HepG2 (cell line): ENCODE data around the gene GPR42. TPM values are rescaled to one million over a fixed set of nuclear protein-coding genes. Genes with fewer than 3 reads are reported as not detected.
A peak's percentile ranks its signal among the peaks of the same experiment; 100 is the strongest.

Source experiments
- BRD4 ChIP-seq: sonication (generic); formaldehyde crosslinking; IDR thresholded peaks from 2 replicates; pipeline ENCODE4 v1.4.0; 2020; ENCODE audit warnings: missing genetic modification reagents
- HDAC1 ChIP-seq: sonication (generic); formaldehyde crosslinking; IDR thresholded peaks from 2 replicates; pipeline ENCODE4 v1.5.1; 2020; ENCODE audit warnings: mild to moderate bottlenecking, missing genetic modification reagents
- HNRNPK ChIP-seq: fragments of 200-400 bp; formaldehyde crosslinking; IDR thresholded peaks from 2 replicates; pipeline ENCODE4 v1.6.1; 2018; ENCODE audit warnings: low read length, low read depth, moderate library complexity, mild to moderate bottlenecking; ENCODE audit not compliant: poor library complexity, severe bottlenecking
- MED13 ChIP-seq: sonication (generic); formaldehyde crosslinking; IDR thresholded peaks from 2 replicates; pipeline ENCODE4 v1.5.0; 2020; ENCODE audit warnings: missing genetic modification reagents
- MTF1 ChIP-seq: sonication (generic); formaldehyde crosslinking; IDR thresholded peaks from 2 replicates; pipeline ENCODE4 v1.5.0; 2020; ENCODE audit warnings: missing genetic modification reagents
- NCOA1 ChIP-seq: sonication (generic); formaldehyde crosslinking; IDR thresholded peaks from 2 replicates; pipeline ENCODE4 v1.9.0; 2021; ENCODE audit warnings: missing genetic modification reagents
- NFE2L2 ChIP-seq: fragments of 150-350 bp; IDR thresholded peaks from 2 replicates; pipeline ENCODE4 v1.6.1; 2014; ENCODE audit warnings: low read length
- NFIC ChIP-seq: IDR thresholded peaks from 2 replicates; pipeline ENCODE4 v1.6.1; 2012; ENCODE audit warnings: mild to moderate bottlenecking, low read length, inconsistent platforms
- NR1H2 ChIP-seq: sonication (generic); formaldehyde crosslinking; IDR thresholded peaks from 2 replicates; pipeline ENCODE4 v1.8.1; 2022; ENCODE audit warnings: low read depth, missing genetic modification reagents, borderline replicate concordance
- PHB2 ChIP-seq: fragments of 450-650 bp; IDR thresholded peaks from 2 replicates; pipeline ENCODE4 v1.6.1; 2018; ENCODE audit not compliant: partially characterized antibody
- POLR2A ChIP-seq, 2 experiments: IDR thresholded peaks; 2 replicates each; pipeline ENCODE4 v1.6.1; 2011; ENCODE audit warnings: low read depth in 2 of 2, low read length in 2 of 2, mild to moderate bottlenecking in 1 of 2, moderate library complexity in 1 of 2; ENCODE audit not compliant: insufficient read depth in 1 of 2
- ZFAT ChIP-seq: sonication (generic); formaldehyde crosslinking; conservative IDR thresholded peaks from 2 replicates; pipeline ENCODE4 v1.8.1; 2023; ENCODE audit warnings: missing genetic modification reagents, inconsistent platforms
- ZNF296 ChIP-seq: sonication (generic); formaldehyde crosslinking; conservative IDR thresholded peaks from 2 replicates; pipeline ENCODE4 v1.5.0; 2020; ENCODE audit warnings: mild to moderate bottlenecking, missing genetic modification reagents
- ZNF670 ChIP-seq: sonication (generic); formaldehyde crosslinking; IDR thresholded peaks from 2 replicates; pipeline ENCODE4 v1.8.0; 2022; ENCODE audit warnings: mild to moderate bottlenecking, missing genetic modification reagents, borderline replicate concordance
- polyA plus RNA-seq, 8 experiments: library from polyadenylated mRNA; depleted of rRNA in 3 of 8; stranded (reverse) in 7 of 8; unstranded in 1 of 8; fragments of >200 nt; fragmentation: Illumina TruSeq in 4 of 8; extraction: Trizol in 4 of 8; gene quantifications; 2 replicates each; pipeline versions ENCODE4 v1.2.1 to v1.2.3, GENCODE V29; 2011 to 2016; ENCODE audit warnings: low read depth in 4 of 8, missing spikeins in 1 of 8, mixed read lengths in 1 of 8; ENCODE audit not compliant: insufficient read depth in 1 of 8
- total RNA-seq, 5 experiments: library from RNA; depleted of rRNA; stranded (reverse); fragments of >200 nt; fragmentation: Illumina TruSeq; extraction: Trizol; gene quantifications; 2 replicates each; pipeline ENCODE4 v1.2.3, GENCODE V29; 2016; ENCODE audit warnings: low read depth in 1 of 5
- TF ChIP-seq, protein P1 (sequence below): IDR thresholded peaks from 2 replicates; pipeline ENCODE4 v1.6.1; 2018; ENCODE audit warnings: missing genetic modification reagents
- TF ChIP-seq, protein P2 (sequence below): sonication (generic); formaldehyde crosslinking; IDR thresholded peaks from 2 replicates; pipeline ENCODE4 v1.5.0; 2020; ENCODE audit warnings: missing genetic modification reagents
- TF ChIP-seq, protein P3 (sequence below): sonication (generic); formaldehyde crosslinking; IDR thresholded peaks from 2 replicates; pipeline ENCODE4 v1.4.0; 2020; ENCODE audit warnings: missing genetic modification reagents, borderline replicate concordance
- TF ChIP-seq, protein P4 (sequence below): sonication (generic); formaldehyde crosslinking; IDR thresholded peaks from 2 replicates; pipeline ENCODE4 v1.5.1; 2020; ENCODE audit warnings: mild to moderate bottlenecking, missing genetic modification reagents, borderline replicate concordance
- TF ChIP-seq, protein P5 (sequence below): sonication (generic); formaldehyde crosslinking; IDR thresholded peaks from 2 replicates; pipeline ENCODE4 v1.4.0; 2020; ENCODE audit warnings: mild to moderate bottlenecking, missing genetic modification reagents, borderline replicate concordance

The GPR42 gene
- total and polyA plus RNA-seq, 2 of the 13 experiments (the other 11 are each of a cell fraction or from before 2014, with no cell fraction given): not detected

DNA sequence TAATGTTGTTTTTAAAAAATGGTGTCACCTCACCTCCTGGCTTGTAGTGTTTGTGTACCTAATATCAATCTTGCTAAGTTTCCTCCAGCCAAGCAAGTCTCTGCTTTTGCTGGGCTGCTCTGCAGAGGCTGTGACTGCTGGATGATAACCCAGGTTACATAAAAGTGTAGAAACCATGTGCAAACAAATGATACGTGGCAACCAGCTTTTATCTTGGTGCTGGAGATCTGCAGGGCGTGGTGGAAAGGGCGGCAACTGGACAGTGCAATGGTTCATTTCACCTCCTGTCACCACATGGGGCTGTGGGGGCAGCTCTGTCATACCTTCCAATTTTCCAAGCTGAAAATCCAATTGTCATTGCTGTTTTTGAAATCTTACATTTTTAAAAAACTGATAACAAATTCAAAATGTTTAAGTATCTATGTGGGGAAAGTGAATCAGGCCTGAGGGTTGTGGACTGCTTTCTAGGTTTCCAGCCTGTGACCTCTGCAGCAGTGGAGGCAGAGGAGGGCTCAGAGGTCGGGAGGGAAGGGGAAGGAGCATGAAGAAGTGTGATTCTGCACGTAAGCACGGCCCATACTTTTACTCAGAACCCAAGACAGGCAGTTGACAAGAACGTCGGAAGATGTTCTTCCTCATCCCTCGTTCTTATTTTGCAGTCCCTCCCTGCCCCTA, 9.7 kb downstream of the GPR42 start (continued):
- TF ChIP-seq, protein P1, sequence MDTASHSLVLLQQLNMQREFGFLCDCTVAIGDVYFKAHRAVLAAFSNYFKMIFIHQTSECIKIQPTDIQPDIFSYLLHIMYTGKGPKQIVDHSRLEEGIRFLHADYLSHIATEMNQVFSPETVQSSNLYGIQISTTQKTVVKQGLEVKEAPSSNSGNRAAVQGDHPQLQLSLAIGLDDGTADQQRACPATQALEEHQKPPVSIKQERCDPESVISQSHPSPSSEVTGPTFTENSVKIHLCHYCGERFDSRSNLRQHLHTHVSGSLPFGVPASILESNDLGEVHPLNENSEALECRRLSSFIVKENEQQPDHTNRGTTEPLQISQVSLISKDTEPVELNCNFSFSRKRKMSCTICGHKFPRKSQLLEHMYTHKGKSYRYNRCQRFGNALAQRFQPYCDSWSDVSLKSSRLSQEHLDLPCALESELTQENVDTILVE (CRISPR knock-in tag): no peak
- TF ChIP-seq, protein P2, sequence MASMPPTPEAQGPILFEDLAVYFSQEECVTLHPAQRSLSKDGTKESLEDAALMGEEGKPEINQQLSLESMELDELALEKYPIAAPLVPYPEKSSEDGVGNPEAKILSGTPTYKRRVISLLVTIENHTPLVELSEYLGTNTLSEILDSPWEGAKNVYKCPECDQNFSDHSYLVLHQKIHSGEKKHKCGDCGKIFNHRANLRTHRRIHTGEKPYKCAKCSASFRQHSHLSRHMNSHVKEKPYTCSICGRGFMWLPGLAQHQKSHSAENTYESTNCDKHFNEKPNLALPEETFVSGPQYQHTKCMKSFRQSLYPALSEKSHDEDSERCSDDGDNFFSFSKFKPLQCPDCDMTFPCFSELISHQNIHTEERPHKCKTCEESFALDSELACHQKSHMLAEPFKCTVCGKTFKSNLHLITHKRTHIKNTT: no peak
- TF ChIP-seq, protein P3, sequence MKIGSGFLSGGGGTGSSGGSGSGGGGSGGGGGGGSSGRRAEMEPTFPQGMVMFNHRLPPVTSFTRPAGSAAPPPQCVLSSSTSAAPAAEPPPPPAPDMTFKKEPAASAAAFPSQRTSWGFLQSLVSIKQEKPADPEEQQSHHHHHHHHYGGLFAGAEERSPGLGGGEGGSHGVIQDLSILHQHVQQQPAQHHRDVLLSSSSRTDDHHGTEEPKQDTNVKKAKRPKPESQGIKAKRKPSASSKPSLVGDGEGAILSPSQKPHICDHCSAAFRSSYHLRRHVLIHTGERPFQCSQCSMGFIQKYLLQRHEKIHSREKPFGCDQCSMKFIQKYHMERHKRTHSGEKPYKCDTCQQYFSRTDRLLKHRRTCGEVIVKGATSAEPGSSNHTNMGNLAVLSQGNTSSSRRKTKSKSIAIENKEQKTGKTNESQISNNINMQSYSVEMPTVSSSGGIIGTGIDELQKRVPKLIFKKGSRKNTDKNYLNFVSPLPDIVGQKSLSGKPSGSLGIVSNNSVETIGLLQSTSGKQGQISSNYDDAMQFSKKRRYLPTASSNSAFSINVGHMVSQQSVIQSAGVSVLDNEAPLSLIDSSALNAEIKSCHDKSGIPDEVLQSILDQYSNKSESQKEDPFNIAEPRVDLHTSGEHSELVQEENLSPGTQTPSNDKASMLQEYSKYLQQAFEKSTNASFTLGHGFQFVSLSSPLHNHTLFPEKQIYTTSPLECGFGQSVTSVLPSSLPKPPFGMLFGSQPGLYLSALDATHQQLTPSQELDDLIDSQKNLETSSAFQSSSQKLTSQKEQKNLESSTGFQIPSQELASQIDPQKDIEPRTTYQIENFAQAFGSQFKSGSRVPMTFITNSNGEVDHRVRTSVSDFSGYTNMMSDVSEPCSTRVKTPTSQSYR (CRISPR knock-in tag): no peak
- no peak for TF ChIP-seq MED13 (CRISPR knock-in tag)
- no peak for TF ChIP-seq POLR2A (IDR thresholded peaks at IDR 0.05; ENCODE audit: insufficient read depth in 1 of 2, low read depth in 2 of 2, low read length in 2 of 2)
- peak; percentile 53; the same call in 1 of the 2 replicates for TF ChIP-seq NFIC
- no peak for TF ChIP-seq BRD4 (CRISPR knock-in tag)
- no peak for TF ChIP-seq NR1H2 (CRISPR knock-in tag)
- TF ChIP-seq NFE2L2: no peak
- peak; percentile 82 for TF ChIP-seq HDAC1 (CRISPR knock-in tag)
- TF ChIP-seq PHB2: no peak
- TF ChIP-seq ZNF670 (CRISPR knock-in tag): no peak
- TF ChIP-seq MTF1: no peak
- no peak for TF ChIP-seq ZNF296 (CRISPR knock-in tag)
- TF ChIP-seq, protein P4, sequence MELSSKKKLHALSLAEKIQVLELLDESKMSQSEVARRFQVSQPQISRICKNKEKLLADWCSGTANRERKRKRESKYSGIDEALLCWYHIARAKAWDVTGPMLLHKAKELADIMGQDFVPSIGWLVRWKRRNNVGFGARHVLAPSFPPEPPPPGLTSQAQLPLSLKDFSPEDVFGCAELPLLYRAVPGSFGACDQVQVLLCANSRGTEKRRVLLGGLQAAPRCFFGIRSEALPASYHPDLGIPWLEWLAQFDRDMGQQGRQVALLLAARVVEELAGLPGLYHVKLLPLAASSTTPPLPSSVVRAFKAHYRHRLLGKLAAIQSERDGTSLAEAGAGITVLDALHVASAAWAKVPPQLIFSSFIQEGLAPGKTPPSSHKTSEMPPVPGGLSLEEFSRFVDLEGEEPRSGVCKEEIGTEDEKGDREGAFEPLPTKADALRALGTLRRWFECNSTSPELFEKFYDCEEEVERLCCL (CRISPR knock-in tag): no peak
- TF ChIP-seq HNRNPK: no peak
- TF ChIP-seq, protein P5, sequence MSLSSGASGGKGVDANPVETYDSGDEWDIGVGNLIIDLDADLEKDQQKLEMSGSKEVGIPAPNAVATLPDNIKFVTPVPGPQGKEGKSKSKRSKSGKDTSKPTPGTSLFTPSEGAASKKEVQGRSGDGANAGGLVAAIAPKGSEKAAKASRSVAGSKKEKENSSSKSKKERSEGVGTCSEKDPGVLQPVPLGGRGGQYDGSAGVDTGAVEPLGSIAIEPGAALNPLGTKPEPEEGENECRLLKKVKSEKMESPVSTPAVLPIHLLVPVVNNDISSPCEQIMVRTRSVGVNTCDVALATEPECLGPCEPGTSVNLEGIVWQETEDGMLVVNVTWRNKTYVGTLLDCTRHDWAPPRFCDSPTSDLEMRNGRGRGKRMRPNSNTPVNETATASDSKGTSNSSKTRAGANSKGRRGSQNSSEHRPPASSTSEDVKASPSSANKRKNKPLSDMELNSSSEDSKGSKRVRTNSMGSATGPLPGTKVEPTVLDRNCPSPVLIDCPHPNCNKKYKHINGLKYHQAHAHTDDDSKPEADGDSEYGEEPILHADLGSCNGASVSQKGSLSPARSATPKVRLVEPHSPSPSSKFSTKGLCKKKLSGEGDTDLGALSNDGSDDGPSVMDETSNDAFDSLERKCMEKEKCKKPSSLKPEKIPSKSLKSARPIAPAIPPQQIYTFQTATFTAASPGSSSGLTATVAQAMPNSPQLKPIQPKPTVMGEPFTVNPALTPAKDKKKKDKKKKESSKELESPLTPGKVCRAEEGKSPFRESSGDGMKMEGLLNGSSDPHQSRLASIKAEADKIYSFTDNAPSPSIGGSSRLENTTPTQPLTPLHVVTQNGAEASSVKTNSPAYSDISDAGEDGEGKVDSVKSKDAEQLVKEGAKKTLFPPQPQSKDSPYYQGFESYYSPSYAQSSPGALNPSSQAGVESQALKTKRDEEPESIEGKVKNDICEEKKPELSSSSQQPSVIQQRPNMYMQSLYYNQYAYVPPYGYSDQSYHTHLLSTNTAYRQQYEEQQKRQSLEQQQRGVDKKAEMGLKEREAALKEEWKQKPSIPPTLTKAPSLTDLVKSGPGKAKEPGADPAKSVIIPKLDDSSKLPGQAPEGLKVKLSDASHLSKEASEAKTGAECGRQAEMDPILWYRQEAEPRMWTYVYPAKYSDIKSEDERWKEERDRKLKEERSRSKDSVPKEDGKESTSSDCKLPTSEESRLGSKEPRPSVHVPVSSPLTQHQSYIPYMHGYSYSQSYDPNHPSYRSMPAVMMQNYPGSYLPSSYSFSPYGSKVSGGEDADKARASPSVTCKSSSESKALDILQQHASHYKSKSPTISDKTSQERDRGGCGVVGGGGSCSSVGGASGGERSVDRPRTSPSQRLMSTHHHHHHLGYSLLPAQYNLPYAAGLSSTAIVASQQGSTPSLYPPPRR: peak; percentile 79; the same call in 1 of the 2 replicates
- no peak for TF ChIP-seq NCOA1 (CRISPR knock-in tag)
- TF ChIP-seq ZFAT (CRISPR knock-in tag): no peak
